Measurements from ENCODE around the gene UBA1.

Gene UBA1

GRCh38 chrX:47214435-47215077 lies 20.9 kb downstream of the UBA1 start:
- no peak for DNase-seq

DNA sequence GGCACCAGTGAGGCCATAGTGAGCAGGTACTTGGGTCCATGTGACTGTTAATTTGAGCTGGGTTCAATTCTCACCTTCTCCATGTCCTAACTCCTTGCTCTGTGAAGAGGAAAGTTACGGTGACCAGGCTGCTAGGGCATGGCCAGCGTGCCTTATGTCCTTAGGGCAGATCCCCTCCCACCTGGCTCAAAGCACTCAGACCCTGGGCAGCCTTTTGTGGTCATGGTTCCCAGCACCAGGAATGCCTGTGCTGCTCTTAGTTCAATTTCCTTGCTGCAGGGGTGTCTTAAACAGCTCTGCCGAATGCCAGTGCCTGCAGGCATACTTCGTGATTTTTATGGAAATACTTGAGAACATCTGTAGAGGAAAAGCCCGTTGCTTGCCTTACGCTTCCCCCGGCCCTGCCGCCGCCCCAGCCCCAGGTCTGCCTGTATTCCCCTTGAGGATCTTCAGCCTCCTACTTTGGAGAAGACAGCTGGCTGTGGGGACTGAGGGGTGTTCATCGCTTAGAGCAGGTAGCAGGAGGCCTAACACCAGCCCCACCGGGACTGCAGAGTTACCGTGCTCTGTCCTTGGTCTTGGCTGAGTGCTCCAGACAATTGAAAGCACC lies 21.8 kb downstream of the UBA1 start:
- no peak for DNase-seq

GRCh38 chrX:47216393-47216925 lies 22.8 kb downstream of the UBA1 start:
- DNase-seq, result no peak

GRCh38 chrX:47217121-47217851 lies 23.7 kb downstream of the UBA1 start:
- DNase-seq, result no peak

GRCh38 chrX:47217852-47218279 lies 24.2 kb downstream of the UBA1 start:
- DNase-seq, result peak; percentile 97

GRCh38 chrX:47218280-47218919 lies 24.8 kb downstream of the UBA1 start, which contains the start of gene CDK16:
Gene CDK16 (plus strand): TSS chrX:47218681. CDS start chrX:47223558, 4,877 bp downstream.
- DNase-seq, result peak; percentile 67

GRCh38 chrX:47218920-47219815 lies 25.5 kb downstream of the UBA1 start:
- DNase-seq, result peak; percentile 51

DNA sequence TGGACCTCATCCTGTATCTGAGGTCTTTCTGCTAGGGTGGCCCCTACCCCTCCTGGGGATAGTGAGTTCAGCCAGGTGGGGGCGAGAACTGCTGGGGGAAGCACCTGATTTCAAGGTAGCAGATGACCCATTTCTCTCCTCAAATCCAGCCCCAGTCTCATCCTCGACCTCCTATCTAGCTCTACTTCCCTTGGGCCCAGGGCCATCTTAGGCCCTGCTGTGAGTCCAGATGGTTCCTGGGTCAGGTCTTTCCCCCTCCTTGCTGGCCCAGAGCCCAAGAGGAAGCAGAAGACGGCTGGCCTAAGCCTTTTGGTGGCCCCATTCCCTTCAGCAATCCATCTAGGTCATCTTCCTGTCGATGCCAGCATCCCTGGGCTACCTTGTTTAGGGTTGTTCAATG lies 28.1 kb downstream of the UBA1 start:
- no peak for DNase-seq

- DNase-seq, result no peak
Measured at GRCh38 chrX:47222751-47223350, 29.2 kb downstream of the UBA1 start.

- no peak for DNase-seq
Measured at GRCh38 chrX:47223476-47224250, 30.0 kb downstream of the UBA1 start.

DNA sequence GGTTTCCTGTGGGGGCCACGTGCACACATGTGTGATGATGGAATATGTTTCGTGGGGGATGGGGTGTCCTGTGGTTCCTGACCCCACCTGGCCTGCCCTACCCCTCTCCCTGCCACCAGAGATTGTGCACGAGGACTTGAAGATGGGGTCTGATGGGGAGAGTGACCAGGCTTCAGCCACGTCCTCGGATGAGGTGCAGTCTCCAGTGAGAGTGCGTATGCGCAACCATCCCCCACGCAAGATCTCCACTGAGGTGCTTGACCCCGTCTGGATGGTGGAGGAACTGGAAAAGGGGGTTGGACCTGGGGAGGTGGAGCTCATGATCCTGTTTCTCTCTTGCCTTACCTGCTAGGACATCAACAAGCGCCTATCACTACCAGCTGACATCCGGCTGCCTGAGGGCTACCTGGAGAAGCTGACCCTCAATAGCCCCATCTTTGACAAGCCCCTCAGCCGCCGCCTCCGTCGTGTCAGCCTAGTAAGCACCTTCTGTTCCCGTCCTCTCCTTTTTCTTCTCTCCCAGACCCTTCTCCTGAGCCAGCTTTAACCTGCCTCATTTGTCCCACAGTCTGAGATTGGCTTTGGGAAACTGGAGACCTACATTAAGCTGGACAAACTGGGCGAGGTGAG lies 30.8 kb downstream of the UBA1 start:
- no peak for DNase-seq

DNA sequence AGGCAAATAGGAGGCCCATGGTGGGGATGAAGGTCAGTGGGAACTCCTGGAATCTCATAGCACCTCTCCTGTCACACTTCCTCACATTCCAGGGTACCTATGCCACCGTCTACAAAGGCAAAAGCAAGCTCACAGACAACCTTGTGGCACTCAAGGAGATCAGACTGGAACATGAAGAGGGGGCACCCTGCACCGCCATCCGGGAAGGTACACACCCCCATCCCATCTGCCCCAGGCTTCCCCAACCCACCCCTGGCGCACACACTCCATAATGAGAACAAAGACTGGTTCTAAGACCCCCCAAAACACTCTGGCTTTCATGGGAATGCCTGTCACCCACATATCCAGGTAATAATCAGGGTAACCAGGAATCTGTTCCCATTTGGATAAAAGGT lies 31.3 kb downstream of the UBA1 start:
- no peak for DNase-seq

- DNase-seq, result no peak
Measured at GRCh38 chrX:47226071-47226470, 32.4 kb downstream of the UBA1 start.

DNA sequence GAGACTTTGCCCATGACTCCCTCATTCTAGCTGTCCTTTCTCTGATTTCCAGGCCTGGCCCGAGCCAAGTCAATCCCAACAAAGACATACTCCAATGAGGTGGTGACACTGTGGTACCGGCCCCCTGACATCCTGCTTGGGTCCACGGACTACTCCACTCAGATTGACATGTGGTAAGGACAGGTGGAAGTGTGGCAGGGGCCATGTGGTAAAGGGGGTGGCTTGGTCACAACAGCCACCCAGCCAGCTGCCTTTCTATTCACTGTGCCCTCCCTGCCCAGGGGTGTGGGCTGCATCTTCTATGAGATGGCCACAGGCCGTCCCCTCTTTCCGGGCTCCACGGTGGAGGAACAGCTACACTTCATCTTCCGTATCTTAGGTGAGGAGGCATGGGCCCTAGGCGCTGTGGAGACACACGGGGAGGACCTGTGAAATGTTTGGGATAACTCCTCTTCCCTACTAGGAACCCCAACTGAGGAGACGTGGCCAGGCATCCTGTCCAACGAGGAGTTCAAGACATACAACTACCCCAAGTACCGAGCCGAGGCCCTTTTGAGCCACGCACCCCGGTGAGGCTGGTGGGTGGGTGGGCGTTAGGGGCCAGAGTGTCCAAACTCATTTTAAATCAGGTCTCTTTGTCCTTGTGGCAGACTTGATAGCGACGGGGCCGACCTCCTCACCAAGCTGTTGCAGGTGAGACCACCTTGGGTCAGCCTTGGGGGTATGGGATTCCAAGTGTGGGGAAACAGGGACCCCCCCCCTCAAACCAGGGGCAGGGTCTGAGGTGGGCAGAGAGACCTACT lies 33.1 kb downstream of the UBA1 start:
- DNase-seq, result no peak

GRCh38 chrX:47227334-47227583 lies 33.6 kb downstream of the UBA1 start:
- DNase-seq, result no peak

- DNase-seq, result no peak
Measured at GRCh38 chrX:47228550-47229270, 35.1 kb downstream of the UBA1 start.

GRCh38 chrX:47229427-47229826 lies 35.8 kb downstream of the UBA1 start:
- no peak for DNase-seq

GRCh38 chrX:47230136-47230868 lies 36.7 kb downstream of the UBA1 start:
- no peak for DNase-seq
